DMS53 treated with DMSO at 0.1 percent for 48 hours (cell line): Measurements from ENCODE around the gene ZBTB16.
"Not testable (repeated sequence)": the region's sequence is repeated elsewhere in the genome, so short reads cannot be mapped to it uniquely, and the experiment has no call there.

Experiments used
- DNase-seq: peaks from one replicate; lab custom pipeline; 2025; ENCODE audit not compliant: unreplicated experiment; lab: John Stamatoyannopoulos, UW

Gene ZBTB16

GRCh38 chr11:114044042-114044871 is 15.3 kb upstream of the ZBTB16 start:
- no peak for DNase-seq

DNA sequence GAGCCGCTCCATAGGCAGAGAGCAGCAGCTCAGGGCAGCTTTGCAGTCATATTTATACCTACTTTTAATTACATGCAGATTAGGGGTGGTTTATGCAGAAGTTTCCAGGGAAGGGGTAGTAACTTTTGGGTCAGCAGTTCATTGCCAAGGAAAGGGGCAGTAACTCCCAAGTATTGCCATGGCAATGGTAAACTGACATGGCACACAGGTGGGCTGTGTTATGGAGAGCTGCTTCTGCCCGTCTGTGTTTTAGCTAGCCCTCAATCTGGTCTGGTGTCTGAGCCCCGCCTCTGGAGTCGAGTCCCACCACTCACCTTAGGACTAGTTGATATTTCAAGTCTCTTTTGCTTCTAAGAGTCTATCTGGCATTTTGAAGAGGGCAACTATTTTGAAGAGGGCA is 12.2 kb upstream of the ZBTB16 start:
- DNase-seq = no peak

GRCh38 chr11:114049050-114049449 is 10.5 kb upstream of the ZBTB16 start:
- DNase-seq = no peak

- DNase-seq = not testable (repeated sequence)
Measured at GRCh38 chr11:114049766-114050165, 9.7 kb upstream of the ZBTB16 start.

GRCh38 chr11:114050258-114050927 is 9.1 kb upstream of the ZBTB16 start:
- DNase-seq = no peak

DNA sequence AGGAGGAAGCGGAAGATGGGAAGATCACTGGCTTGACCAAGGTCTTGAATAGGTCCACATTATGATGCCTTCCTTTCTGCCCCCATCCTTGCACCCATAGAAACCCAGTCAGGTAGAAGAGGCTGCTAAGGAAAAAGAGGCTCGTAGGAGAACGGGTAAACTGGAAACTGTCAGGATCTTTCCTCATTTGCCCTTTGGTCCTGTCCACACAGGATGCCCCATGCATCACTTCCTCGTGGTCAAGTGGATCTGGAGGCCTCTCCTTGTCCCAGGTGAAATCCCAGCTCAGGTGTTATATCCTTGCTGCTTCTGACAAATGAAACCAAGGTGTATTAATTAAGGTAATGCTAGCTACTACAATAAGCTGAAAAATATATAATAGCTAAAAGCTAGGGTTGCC is 8.0 kb upstream of the ZBTB16 start:
- no peak for DNase-seq

DNA sequence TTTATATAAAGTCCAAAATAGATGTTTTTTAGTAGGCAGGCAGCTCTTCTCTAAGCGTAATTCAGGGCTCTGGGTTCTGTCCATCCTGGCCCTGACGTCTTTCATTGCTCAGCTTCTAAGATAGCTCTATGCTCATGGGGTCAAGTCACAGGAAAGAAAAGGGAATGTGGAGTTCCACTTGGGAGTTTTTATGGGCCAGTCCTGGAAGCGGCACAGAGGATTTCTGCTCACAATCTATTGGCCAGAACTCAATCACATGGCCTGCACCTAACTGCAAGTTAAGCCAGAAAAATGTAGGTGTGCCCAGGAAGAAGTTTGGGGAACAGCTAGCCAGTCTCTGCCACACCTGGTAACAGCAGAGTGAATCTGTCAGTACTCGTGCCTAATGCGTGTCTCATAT is 7.4 kb upstream of the ZBTB16 start:
- DNase-seq = no peak

DNA sequence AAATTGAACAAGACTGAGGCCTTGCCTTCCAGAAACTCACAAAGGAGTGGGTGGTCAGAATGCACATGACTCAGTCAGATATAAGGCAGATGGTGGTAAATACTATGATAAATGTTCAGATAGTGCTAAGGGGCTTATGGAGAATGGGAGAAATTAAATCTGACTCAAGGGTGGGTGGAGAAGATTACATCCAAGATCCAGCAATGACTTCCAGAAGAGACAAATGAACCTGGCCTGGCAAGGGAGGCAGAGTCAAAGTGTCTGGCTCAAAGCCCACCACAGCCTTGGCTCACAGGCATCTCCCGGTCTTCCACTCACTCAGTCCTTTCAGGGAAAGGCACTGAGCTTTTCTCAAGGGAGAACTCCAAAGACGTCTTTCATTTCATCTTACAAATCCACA is 6.1 kb upstream of the ZBTB16 start:
- no peak for DNase-seq

GRCh38 chr11:114054806-114055205 is 4.7 kb upstream of the ZBTB16 start:
- DNase-seq = no peak

DNA sequence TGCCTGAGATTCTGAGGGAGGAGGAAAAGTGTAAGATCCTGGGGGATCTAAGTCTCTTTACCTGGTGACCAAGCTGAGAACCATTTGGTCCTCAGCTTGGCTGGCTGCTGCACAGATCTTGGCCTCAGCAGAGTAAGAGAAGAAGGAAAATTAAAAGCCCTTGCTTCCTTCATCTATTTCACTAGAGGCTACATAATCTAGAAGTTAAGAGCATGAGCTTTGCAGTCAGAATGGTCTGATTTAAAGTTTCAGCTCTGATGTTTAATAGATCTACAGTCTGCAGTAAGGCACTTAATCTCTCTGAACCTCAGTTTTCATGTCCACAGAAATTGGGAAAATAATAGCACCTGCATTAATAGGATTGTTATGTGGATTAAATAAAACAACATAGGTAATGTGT is 3.1 kb upstream of the ZBTB16 start:
- no peak for DNase-seq

- no peak for DNase-seq
Measured at GRCh38 chr11:114057147-114057546, 2.4 kb upstream of the ZBTB16 start.

DNA sequence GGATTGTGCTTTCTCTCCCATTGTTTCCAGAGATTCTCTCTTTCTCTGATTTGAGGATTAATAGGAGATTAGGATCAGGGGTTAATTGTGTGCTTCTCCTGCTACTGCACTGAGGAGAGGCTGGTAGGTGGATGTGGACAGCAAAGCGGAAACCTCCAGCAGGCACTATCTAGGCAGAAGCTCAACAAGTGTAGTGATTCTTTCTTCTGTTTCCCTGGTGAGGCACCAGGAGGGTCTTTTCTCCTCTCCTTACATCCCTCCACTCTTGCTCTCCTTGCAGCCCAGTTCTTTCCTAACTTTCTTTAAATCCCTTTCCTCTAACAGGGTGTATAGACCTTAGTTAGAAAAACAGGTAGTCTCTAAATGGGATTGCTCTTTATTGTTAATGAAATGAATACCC is 1.9 kb upstream of the ZBTB16 start:
- no peak for DNase-seq

- no peak for DNase-seq
Measured at GRCh38 chr11:114058026-114058706, 1.3 kb upstream of the ZBTB16 start.

DNA sequence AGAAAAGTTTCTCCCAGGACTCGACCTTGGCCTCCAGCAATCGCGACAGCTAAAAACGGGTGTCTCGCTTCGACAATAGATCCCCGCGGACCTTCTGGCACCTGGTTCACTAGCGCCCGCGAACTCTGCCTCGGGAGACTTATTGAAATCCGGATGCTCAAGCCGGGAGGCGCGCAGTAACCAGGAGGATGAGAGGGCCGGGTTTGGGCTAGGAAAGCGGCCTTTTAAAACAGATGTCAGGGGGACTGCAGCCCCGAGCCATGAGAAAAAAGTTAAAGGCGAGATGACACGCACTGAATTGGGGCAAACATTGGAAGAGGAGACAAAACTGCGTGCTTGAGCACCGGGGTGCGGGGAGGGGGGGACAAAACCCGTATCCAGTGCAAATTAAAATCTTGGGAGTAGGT is 637 bp upstream of the ZBTB16 start:
- peak; percentile 9 for DNase-seq

DNA sequence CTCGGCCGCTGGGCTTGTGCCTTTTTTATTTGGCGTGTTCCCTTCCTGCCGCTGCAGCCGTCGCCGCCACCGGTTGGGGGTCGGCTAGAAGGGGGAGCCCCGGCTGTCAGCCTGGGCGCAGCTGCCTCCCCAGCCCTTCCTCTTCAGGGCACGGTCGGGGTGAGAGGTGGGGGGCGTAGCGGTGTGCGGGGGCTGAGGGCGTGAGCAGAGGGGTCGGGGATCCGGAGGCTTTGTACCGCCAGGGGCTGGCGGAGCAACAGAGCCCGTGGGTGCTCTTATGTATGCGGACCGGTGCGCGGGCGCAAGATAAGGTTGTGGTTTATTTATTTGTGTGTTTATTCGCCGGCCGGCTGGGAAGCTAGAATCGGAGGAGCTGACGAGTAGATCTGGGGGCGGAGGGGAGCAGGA is 477 bp downstream of the ZBTB16 start:
- no peak for DNase-seq

GRCh38 chr11:114060392-114061047 is 1.0 kb downstream of the ZBTB16 start:
- peak; percentile 29 for DNase-seq

- DNase-seq = no peak
Measured at GRCh38 chr11:114061048-114061680, 1.7 kb downstream of the ZBTB16 start.

DNA sequence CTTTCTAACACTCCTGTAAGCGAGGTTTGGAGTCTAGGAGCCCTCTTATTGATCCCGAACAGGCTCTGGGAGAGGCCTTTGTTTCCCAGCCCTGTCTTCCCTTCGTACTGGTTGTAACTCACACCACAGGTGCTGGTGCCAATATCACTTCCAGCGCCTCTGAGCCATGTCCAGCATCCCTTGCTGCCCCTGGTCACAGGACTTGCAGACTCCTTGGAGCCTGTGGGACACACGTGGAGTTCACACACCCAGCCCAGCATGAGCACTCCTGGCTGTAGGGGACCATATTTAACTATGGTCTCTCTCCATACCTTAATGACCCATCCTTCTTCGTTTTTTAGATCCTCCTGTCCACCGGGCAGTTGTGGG is 2.2 kb downstream of the ZBTB16 start:
- DNase-seq = no peak

DNA sequence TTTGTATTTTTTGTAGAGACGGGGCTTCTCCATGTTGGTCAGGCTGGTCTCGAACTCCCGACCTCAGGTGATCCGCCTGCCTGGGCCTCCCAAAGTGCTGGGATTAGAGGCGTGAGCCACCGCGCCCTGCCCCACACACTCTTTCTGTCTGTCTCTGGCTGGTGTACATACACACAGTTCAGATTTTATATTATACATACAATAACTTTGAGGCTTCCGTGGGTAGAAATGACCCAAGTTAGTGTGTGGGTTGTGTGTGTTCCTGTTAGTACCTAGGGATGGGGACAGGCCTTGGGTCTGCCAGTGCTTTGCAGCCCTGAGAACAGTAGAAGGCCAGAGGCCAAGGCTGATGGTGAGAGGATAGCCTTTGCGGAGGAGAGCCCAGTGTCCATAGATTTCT is 2.8 kb downstream of the ZBTB16 start:
- DNase-seq = no peak

GRCh38 chr11:114063149-114063828 is 3.8 kb downstream of the ZBTB16 start:
- DNase-seq = no peak

DNA sequence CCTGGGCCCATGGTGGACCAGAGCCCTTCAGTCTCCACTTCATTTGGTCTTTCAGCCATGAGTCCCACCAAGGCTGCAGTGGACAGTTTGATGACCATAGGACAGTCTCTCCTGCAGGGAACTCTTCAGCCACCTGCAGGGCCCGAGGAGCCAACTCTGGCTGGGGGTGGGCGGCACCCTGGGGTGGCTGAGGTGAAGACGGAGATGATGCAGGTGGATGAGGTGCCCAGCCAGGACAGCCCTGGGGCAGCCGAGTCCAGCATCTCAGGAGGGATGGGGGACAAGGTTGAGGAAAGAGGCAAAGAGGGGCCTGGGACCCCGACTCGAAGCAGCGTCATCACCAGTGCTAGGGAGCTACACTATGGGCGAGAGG is 4.3 kb downstream of the ZBTB16 start:
- no peak for DNase-seq
